ENCODE measurements around the gene KRTAP2-1. TPM values are rescaled to one million over a fixed set of nuclear protein-coding genes. Genes with fewer than 3 reads are reported as not detected.
"Not testable (repeated sequence)": the region's sequence is repeated elsewhere in the genome, so short reads cannot be mapped to it uniquely, and the experiment has no call there.

Gene KRTAP2-1
- total RNA-seq, 1 donor from 2014 or later = not detected

GRCh38 chr17:41064301-41064700 lies 17.2 kb upstream of the KRTAP2-1 start:
- no peak for DNase-seq (ENCODE audit: low read depth, low spot score)
- H3K4me1 Mint-ChIP-seq = peaks cover 6% of the 10 kb centered on the region
- no peaks in the 10 kb centered on the region for H3K36me3 Mint-ChIP-seq (ENCODE audit: low read depth)
- no peaks in the 10 kb centered on the region for H3K27me3 Mint-ChIP-seq (ENCODE audit: low read depth)
- no peaks in the 10 kb centered on the region for H3K9me3 Mint-ChIP-seq
- no peak overlapping the region for H3K4me3 Mint-ChIP-seq
- TF ChIP-seq CTCF (conservative IDR thresholded peaks at IDR 0.05) = no peak
- no peak overlapping the region for H3K27ac Mint-ChIP-seq (ENCODE audit: unreplicated experiment)

- H3K4me1 Mint-ChIP-seq = peaks cover 8% of the 10 kb centered on the region
- H3K9me3 Mint-ChIP-seq = no peaks in the 10 kb centered on the region
- TF ChIP-seq CTCF (conservative IDR thresholded peaks at IDR 0.05) = no peak
- no peak overlapping the region for H3K27ac Mint-ChIP-seq (ENCODE audit: unreplicated experiment)
- no peaks in the 10 kb centered on the region for H3K36me3 Mint-ChIP-seq (ENCODE audit: low read depth)
- no peaks in the 10 kb centered on the region for H3K27me3 Mint-ChIP-seq (ENCODE audit: low read depth)
- DNase-seq (ENCODE audit: low read depth, low spot score) = no peak
- no peak overlapping the region for H3K4me3 Mint-ChIP-seq
Observed at GRCh38 chr17:41063449-41063848, 16.3 kb upstream of the KRTAP2-1 start.

GRCh38 chr17:41061964-41062363 lies 14.8 kb upstream of the KRTAP2-1 start:
- peaks cover 8% of the 10 kb centered on the region for H3K4me1 Mint-ChIP-seq
- peaks cover 7% of the 10 kb centered on the region for H3K9me3 Mint-ChIP-seq
- TF ChIP-seq CTCF (conservative IDR thresholded peaks at IDR 0.05) = no peak
- H3K4me3 Mint-ChIP-seq = no peak overlapping the region
- no peak for DNase-seq (ENCODE audit: low read depth, low spot score)
- no peaks in the 10 kb centered on the region for H3K27me3 Mint-ChIP-seq (ENCODE audit: low read depth)
- H3K27ac Mint-ChIP-seq (ENCODE audit: unreplicated experiment) = peak overlapping the region; percentile 43
- H3K36me3 Mint-ChIP-seq (ENCODE audit: low read depth) = no peaks in the 10 kb centered on the region

GRCh38 chr17:41060052-41060604 lies 13.0 kb upstream of the KRTAP2-1 start, which contains the start of gene KRTAP2-3:
Gene KRTAP2-3, minus strand, starts transcription at chr17:41060114. Its CDS starts 64 bp downstream, at chr17:41060050.
- DNase-seq (ENCODE audit: low read depth, low spot score) = no peak
- Mint-ChIP-seq H3K27ac (ENCODE audit: unreplicated experiment) (no peak within 1 kb of the TSS), H3K4me3 (no peak within 1 kb of the TSS), H3K4me1 (peaks cover 8% of the 10 kb centered on the region), H3K27me3 (ENCODE audit: low read depth) (no peaks in the 10 kb centered on the region), H3K9me3 (peaks cover 7% of the 10 kb centered on the region), H3K36me3 (ENCODE audit: low read depth) (no peaks in the 10 kb centered on the region)
- no peak for TF ChIP-seq CTCF (conservative IDR thresholded peaks at IDR 0.05)

- not testable (repeated sequence) for H3K27me3 Mint-ChIP-seq (ENCODE audit: low read depth); DNase-seq (ENCODE audit: low read depth, low spot score); H3K4me3 Mint-ChIP-seq; H3K9me3 Mint-ChIP-seq; H3K4me1 Mint-ChIP-seq; H3K27ac Mint-ChIP-seq (ENCODE audit: unreplicated experiment); H3K36me3 Mint-ChIP-seq (ENCODE audit: low read depth)
Observed at GRCh38 chr17:41059276-41060051, 12.3 kb upstream of the KRTAP2-1 start.

GRCh38 chr17:41058741-41059140 lies 11.6 kb upstream of the KRTAP2-1 start:
- no peaks in the 10 kb centered on the region for H3K27me3 Mint-ChIP-seq (ENCODE audit: low read depth)
- no peak overlapping the region for H3K27ac Mint-ChIP-seq (ENCODE audit: unreplicated experiment)
- no peak overlapping the region for H3K4me3 Mint-ChIP-seq
- peaks cover 8% of the 10 kb centered on the region for H3K4me1 Mint-ChIP-seq
- DNase-seq (ENCODE audit: low read depth, low spot score) = no peak
- no peak for TF ChIP-seq CTCF (conservative IDR thresholded peaks at IDR 0.05)
- H3K9me3 Mint-ChIP-seq = peaks cover 7% of the 10 kb centered on the region
- H3K36me3 Mint-ChIP-seq (ENCODE audit: low read depth) = no peaks in the 10 kb centered on the region
